ENCODE data around the gene IRX5. TPM values are rescaled to one million over a fixed set of nuclear protein-coding genes. Genes with fewer than 3 reads are reported as not detected.

The IRX5 gene
- total RNA-seq, 3 donors from 2014 or later (not counting 1 experiment from before 2014, with no cell fraction given): not detected

GRCh38 chr16:54957403-54958166, 26.9 kb downstream of the IRX5 start:
- intact Hi-C loops (cut with micrococcal nuclease): no loop called here
- Histone ChIP-seq H3K4me3 (ENCODE audit: low read length) (no peak overlapping the region), H3K9me3 (ENCODE audit: control insufficient read depth, insufficient read depth, low read length) (no peaks in the 10 kb centered on the region), H3K27me3 (ENCODE audit: control insufficient read depth, insufficient read depth, low read length) (no peaks in the 10 kb centered on the region), H3K27ac (ENCODE audit: low read length) (no peak overlapping the region), H3K4me1 (ENCODE audit: control insufficient read depth, insufficient read depth, low read length) (no peaks in the 10 kb centered on the region), H3K36me3 (ENCODE audit: control insufficient read depth, insufficient read depth, low read length) (no peaks in the 10 kb centered on the region)
- H3K27ac Mint-ChIP-seq: no peak overlapping the region
- 60% methylated on average over 2 of the region's 2 CpGs for WGBS (ENCODE audit: insufficient coverage)
- H3K4me3 Mint-ChIP-seq: no peak overlapping the region
- no peak for TF ChIP-seq CTCF (IDR thresholded peaks at IDR 0.05)
- no peaks in the 10 kb centered on the region for H3K36me3 Mint-ChIP-seq
- DNase-seq: peak in 1 of 2 donors; percentile 29
- peaks cover 0 to 2% of the 10 kb centered on the region in 2 donors for H3K9me3 Mint-ChIP-seq
- peaks cover 0 to 5% of the 10 kb centered on the region in 2 donors for H3K27me3 Mint-ChIP-seq (ENCODE audit: low read depth in 2 of 2)
- no peak for ATAC-seq
- no peaks in the 10 kb centered on the region for H3K4me1 Mint-ChIP-seq

- no peak overlapping the region for H3K27ac ChIP-seq (ENCODE audit: low read length)
- no peaks in the 10 kb centered on the region for H3K9me3 ChIP-seq (ENCODE audit: control insufficient read depth, insufficient read depth, low read length)
- Mint-ChIP-seq H3K4me3 (no peak overlapping the region), H3K27me3 (ENCODE audit: low read depth in 2 of 2) (peaks cover 0 to 7% of the 10 kb centered on the region in 2 donors), H3K9me3 (peaks cover 0 to 3% of the 10 kb centered on the region in 2 donors), H3K36me3 (no peaks in the 10 kb centered on the region), H3K4me1 (no peaks in the 10 kb centered on the region), H3K27ac (no peak overlapping the region)
- no peak overlapping the region for H3K4me3 ChIP-seq (ENCODE audit: low read length)
- DNase-seq (no peak), ATAC-seq (no peak)
- no peaks in the 10 kb centered on the region for H3K36me3 ChIP-seq (ENCODE audit: control insufficient read depth, insufficient read depth, low read length)
- no peak for TF ChIP-seq CTCF (IDR thresholded peaks at IDR 0.05)
- 90% methylated on average over 1 of the region's 2 CpGs for whole genome bisulfite sequencing (ENCODE audit: insufficient coverage)
- H3K27me3 ChIP-seq (ENCODE audit: control insufficient read depth, insufficient read depth, low read length): no peaks in the 10 kb centered on the region
- H3K4me1 ChIP-seq (ENCODE audit: control insufficient read depth, insufficient read depth, low read length): no peaks in the 10 kb centered on the region
- intact Hi-C loops (cut with micrococcal nuclease): no loop called here
Observed at GRCh38 chr16:54962045-54962444, 31.4 kb downstream of the IRX5 start.

DNA sequence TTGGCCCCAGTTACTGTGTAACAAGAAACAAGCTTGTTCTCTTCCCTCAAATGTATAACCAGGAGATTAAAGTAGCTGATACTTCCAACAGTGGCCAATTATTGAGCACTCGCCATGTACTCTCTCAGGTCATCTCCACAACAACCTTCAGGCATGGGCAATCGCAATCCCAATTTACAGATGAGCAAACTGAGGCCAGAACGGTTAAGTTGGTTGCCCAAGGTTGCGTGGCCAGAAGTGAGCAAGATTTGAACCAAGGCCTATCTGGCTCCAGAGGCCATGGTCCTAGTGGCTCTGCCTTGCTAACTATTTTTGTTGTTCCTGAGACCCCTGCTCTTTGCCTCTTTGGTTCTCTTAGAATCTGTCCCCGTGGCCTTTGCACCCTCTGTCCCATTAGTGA, 33.6 kb downstream of the IRX5 start:
- DNase-seq: no peak
- H3K4me1 Mint-ChIP-seq: no peaks in the 10 kb centered on the region
- Histone ChIP-seq H3K9me3 (ENCODE audit: control insufficient read depth, insufficient read depth, low read length) (no peaks in the 10 kb centered on the region), H3K36me3 (ENCODE audit: control insufficient read depth, insufficient read depth, low read length) (no peaks in the 10 kb centered on the region), H3K27ac (ENCODE audit: low read length) (no peak overlapping the region), H3K4me3 (ENCODE audit: low read length) (no peak overlapping the region), H3K4me1 (ENCODE audit: control insufficient read depth, insufficient read depth, low read length) (no peaks in the 10 kb centered on the region), H3K27me3 (ENCODE audit: control insufficient read depth, insufficient read depth, low read length) (no peaks in the 10 kb centered on the region)
- no peaks in the 10 kb centered on the region for H3K36me3 Mint-ChIP-seq
- intact Hi-C loops (cut with micrococcal nuclease): no loop called here
- no peak for TF ChIP-seq CTCF (IDR thresholded peaks at IDR 0.05)
- ATAC-seq: no peak
- peaks cover 0 to 5% of the 10 kb centered on the region in 2 donors for H3K27me3 Mint-ChIP-seq (ENCODE audit: low read depth in 2 of 2)
- H3K27ac Mint-ChIP-seq: no peak overlapping the region
- 92% methylated on average over 5 of the region's 5 CpGs for WGBS (ENCODE audit: insufficient coverage)
- H3K4me3 Mint-ChIP-seq: no peak overlapping the region
- H3K9me3 Mint-ChIP-seq: peaks cover 0 to 3% of the 10 kb centered on the region in 2 donors

DNA sequence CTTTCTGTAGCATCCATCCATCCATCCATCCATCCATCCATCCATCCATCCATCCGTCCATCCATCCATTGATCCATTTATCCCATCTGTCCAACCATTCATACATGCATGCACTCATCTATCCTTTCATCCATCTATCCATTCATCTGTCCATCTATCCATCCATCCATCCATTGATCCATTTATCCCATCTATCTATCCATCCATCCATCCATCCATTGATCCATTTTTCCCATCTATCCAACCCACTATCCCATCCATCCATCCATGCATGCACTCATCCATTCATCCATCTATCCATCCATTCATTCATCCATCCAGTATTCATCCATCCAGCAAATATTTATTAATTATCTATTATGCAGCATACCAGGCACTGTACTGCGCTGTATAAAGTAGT, 34.8 kb downstream of the IRX5 start:
- ATAC-seq: no peak
- peaks cover 0 to 5% of the 10 kb centered on the region in 2 donors for H3K27me3 Mint-ChIP-seq (ENCODE audit: low read depth in 2 of 2)
- Histone ChIP-seq H3K4me1 (ENCODE audit: control insufficient read depth, insufficient read depth, low read length) (no peaks in the 10 kb centered on the region), H3K27me3 (ENCODE audit: control insufficient read depth, insufficient read depth, low read length) (no peaks in the 10 kb centered on the region), H3K36me3 (ENCODE audit: control insufficient read depth, insufficient read depth, low read length) (no peaks in the 10 kb centered on the region), H3K4me3 (ENCODE audit: low read length) (no peak overlapping the region), H3K27ac (ENCODE audit: low read length) (no peak overlapping the region), H3K9me3 (ENCODE audit: control insufficient read depth, insufficient read depth, low read length) (no peaks in the 10 kb centered on the region)
- H3K36me3 Mint-ChIP-seq: no peaks in the 10 kb centered on the region
- H3K27ac Mint-ChIP-seq: no peak overlapping the region
- no peak for DNase-seq
- no peaks in the 10 kb centered on the region for H3K4me1 Mint-ChIP-seq
- H3K4me3 Mint-ChIP-seq: no peak overlapping the region
- WGBS (ENCODE audit: insufficient coverage): 71% methylated on average over 1 of the region's 2 CpGs
- peaks cover 0 to 3% of the 10 kb centered on the region in 2 donors for H3K9me3 Mint-ChIP-seq
- intact Hi-C loops (cut with micrococcal nuclease): no loop called here
- TF ChIP-seq CTCF (IDR thresholded peaks at IDR 0.05): no peak
